GM18508 (cell line): ENCODE measurements around the gene TUBA3E.
"Not testable (repeated sequence)": the region's sequence is repeated elsewhere in the genome, so short reads cannot be mapped to it uniquely, and the experiment has no call there.

Experiments
- ATAC-seq: cut with Tn5 transposase; IDR thresholded peaks from one replicate; pipeline ENCODE4 v1.9.1; 2021; ENCODE audit warnings: moderate number of reproducible peaks; ENCODE audit not compliant: insufficient read depth, unreplicated experiment

TUBA3E gene

GRCh38 chr2:130192451-130192850 is 5.8 kb downstream of the TUBA3E start:
- not testable (repeated sequence) for ATAC-seq

GRCh38 chr2:130191319-130191718 is 6.9 kb downstream of the TUBA3E start:
- not testable (repeated sequence) for ATAC-seq

- no peak for ATAC-seq
Observed at GRCh38 chr2:130190237-130190636, 8.0 kb downstream of the TUBA3E start.

GRCh38 chr2:130188958-130189357 is 9.3 kb downstream of the TUBA3E start:
- ATAC-seq, result not testable (repeated sequence)

- ATAC-seq, result not testable (repeated sequence)
Observed at GRCh38 chr2:130187859-130188792, 10.1 kb downstream of the TUBA3E start.

- ATAC-seq, result no peak
Observed at GRCh38 chr2:130187268-130187667, 11.0 kb downstream of the TUBA3E start.

- ATAC-seq, result no peak
Observed at GRCh38 chr2:130186391-130186790, 11.8 kb downstream of the TUBA3E start.

- no peak for ATAC-seq
Observed at GRCh38 chr2:130185896-130186295, 12.3 kb downstream of the TUBA3E start.

- ATAC-seq, result no peak
Observed at GRCh38 chr2:130185436-130185835, 12.8 kb downstream of the TUBA3E start.

- no peak for ATAC-seq
Observed at GRCh38 chr2:130183512-130184373, 14.5 kb downstream of the TUBA3E start.

GRCh38 chr2:130182826-130183511 is 15.3 kb downstream of the TUBA3E start:
- ATAC-seq, result peak; percentile 5

- peak; percentile 60 for ATAC-seq
Observed at GRCh38 chr2:130181880-130182682, 16.2 kb downstream of the TUBA3E start, which contains the start of gene MZT2B. Gene MZT2B, plus strand, starts transcription at chr2:130182262. Its CDS starts 21 bp downstream, at chr2:130182283.

- ATAC-seq, result peak; percentile 40
Observed at GRCh38 chr2:130181325-130181879, 16.8 kb downstream of the TUBA3E start, which contains the start of gene SMPD4. Gene SMPD4, minus strand, starts transcription at chr2:130181602. Its CDS starts 5,010 bp downstream, at chr2:130176592.

- not testable (repeated sequence) for ATAC-seq
Observed at GRCh38 chr2:130180404-130181324, 17.6 kb downstream of the TUBA3E start.

GRCh38 chr2:130174866-130175265 is 23.4 kb downstream of the TUBA3E start:
- ATAC-seq, result not testable (repeated sequence)

GRCh38 chr2:130169896-130170295 is 28.3 kb downstream of the TUBA3E start:
- ATAC-seq, result no peak

- not testable (repeated sequence) for ATAC-seq
Observed at GRCh38 chr2:130169163-130169562, 29.1 kb downstream of the TUBA3E start.

- not testable (repeated sequence) for ATAC-seq
Observed at GRCh38 chr2:130166611-130167010, 31.6 kb downstream of the TUBA3E start.
